Measurements from ENCODE around the gene ARHGEF28. TPM values are rescaled to one million over a fixed set of nuclear protein-coding genes. Genes with fewer than 3 reads are reported as not detected.

The ARHGEF28 gene
- 0.51 TPM for polyA plus RNA-seq (2012; ENCODE audit: insufficient read length, low read depth)

- TF ChIP-seq REST (IDR thresholded peaks at IDR 0.05; ENCODE audit: insufficient read depth in 1 of 2, low read depth in 2 of 2, low read length in 2 of 2) (no peak), POLR2AphosphoS5 (IDR thresholded peaks at IDR 0.05; ENCODE audit: low read depth, low read length) (no peak), TAF1 (IDR thresholded peaks at IDR 0.05; ENCODE audit: borderline replicate concordance, insufficient read depth, low read length) (no peak), FOXP2 (optimal IDR thresholded peaks at IDR 0.05; ENCODE audit: borderline replicate concordance, extremely low read depth, extremely low read length, insufficient read depth) (no peak), SIN3A (IDR thresholded peaks at IDR 0.05; ENCODE audit: borderline replicate concordance, insufficient read depth, low read length) (no peak)
Measured at GRCh38 chr5:73625944-73626811, at the start of gene ARHGEF28. Gene ARHGEF28, plus strand, starts transcription at chr5:73626196. Its CDS starts 58,656 bp downstream, at chr5:73684852.

GRCh38 chr5:73582285-73583145, 43.5 kb upstream of the ARHGEF28 start:
- TF ChIP-seq SIN3A (IDR thresholded peaks at IDR 0.05; ENCODE audit: borderline replicate concordance, insufficient read depth, low read length), result no peak
- no peak for TF ChIP-seq FOXP2 (optimal IDR thresholded peaks at IDR 0.05; ENCODE audit: borderline replicate concordance, extremely low read depth, extremely low read length, insufficient read depth)
- no peak for TF ChIP-seq REST (IDR thresholded peaks at IDR 0.05; ENCODE audit: insufficient read depth in 1 of 2, low read depth in 2 of 2, low read length in 2 of 2)
- no peak for TF ChIP-seq POLR2AphosphoS5 (IDR thresholded peaks at IDR 0.05; ENCODE audit: low read depth, low read length)
- TF ChIP-seq TAF1 (IDR thresholded peaks at IDR 0.05; ENCODE audit: borderline replicate concordance, insufficient read depth, low read length), result no peak

- TF ChIP-seq TAF1 (IDR thresholded peaks at IDR 0.05; ENCODE audit: borderline replicate concordance, insufficient read depth, low read length), result no peak
- TF ChIP-seq SIN3A (IDR thresholded peaks at IDR 0.05; ENCODE audit: borderline replicate concordance, insufficient read depth, low read length), result no peak
- TF ChIP-seq REST (IDR thresholded peaks at IDR 0.05; ENCODE audit: insufficient read depth in 1 of 2, low read depth in 2 of 2, low read length in 2 of 2), result no peak
- TF ChIP-seq FOXP2 (optimal IDR thresholded peaks at IDR 0.05; ENCODE audit: borderline replicate concordance, extremely low read depth, extremely low read length, insufficient read depth), result no peak
- no peak for TF ChIP-seq POLR2AphosphoS5 (IDR thresholded peaks at IDR 0.05; ENCODE audit: low read depth, low read length)
Measured at GRCh38 chr5:73587923-73588322, 38.1 kb upstream of the ARHGEF28 start.

GRCh38 chr5:73591102-73591695, 34.8 kb upstream of the ARHGEF28 start:
- TF ChIP-seq REST (IDR thresholded peaks at IDR 0.05; ENCODE audit: insufficient read depth in 1 of 2, low read depth in 2 of 2, low read length in 2 of 2) (no peak), POLR2AphosphoS5 (IDR thresholded peaks at IDR 0.05; ENCODE audit: low read depth, low read length) (no peak), TAF1 (IDR thresholded peaks at IDR 0.05; ENCODE audit: borderline replicate concordance, insufficient read depth, low read length) (no peak), FOXP2 (optimal IDR thresholded peaks at IDR 0.05; ENCODE audit: borderline replicate concordance, extremely low read depth, extremely low read length, insufficient read depth) (no peak), SIN3A (IDR thresholded peaks at IDR 0.05; ENCODE audit: borderline replicate concordance, insufficient read depth, low read length) (no peak)
